Stimulated activated CD4-positive, alpha-beta T cell treated with anti-CD3 and anti-CD28 coated beads, Interleukin-1b, Interleukin-23, amount 100 ng/mL, for 24 hours (primary cell): ENCODE data around the gene GAREM1.
"Not testable (repeated sequence)": the region's sequence is repeated elsewhere in the genome, so short reads cannot be mapped to it uniquely, and the experiment has no call there.

Experiments
- DNase-seq, 4 experiments: peaks; one replicate each; pipeline ENCODE4 v3.0.0-alpha.2; 2020; ENCODE audit warnings: low read depth in 4 of 4, low spot score in 1 of 4

GAREM1 gene

GRCh38 chr18:32293107-32293506, 177.6 kb downstream of the GAREM1 start:
- no peak for DNase-seq

GRCh38 chr18:32291623-32292022, 179.1 kb downstream of the GAREM1 start:
- not testable (repeated sequence) for DNase-seq

- no peak for DNase-seq
Measured at GRCh38 chr18:32290810-32291209, 179.9 kb downstream of the GAREM1 start.

- DNase-seq: peak in 2 of 4 experiments; percentile 1 to 10
Measured at GRCh38 chr18:32289483-32290075, 181.1 kb downstream of the GAREM1 start.

GRCh38 chr18:32287873-32288272, 182.8 kb downstream of the GAREM1 start:
- no peak for DNase-seq

- DNase-seq: no peak
Measured at GRCh38 chr18:32287249-32287648, 183.4 kb downstream of the GAREM1 start.

- no peak for DNase-seq
Measured at GRCh38 chr18:32286749-32287148, 183.9 kb downstream of the GAREM1 start.

GRCh38 chr18:32284284-32284683, 186.4 kb downstream of the GAREM1 start:
- DNase-seq: no peak

- no peak for DNase-seq
Measured at GRCh38 chr18:32280911-32281310, 189.8 kb downstream of the GAREM1 start.

GRCh38 chr18:32280188-32280783, 190.4 kb downstream of the GAREM1 start:
- DNase-seq: no peak

GRCh38 chr18:32278177-32278799, 192.4 kb downstream of the GAREM1 start:
- no peak for DNase-seq

- no peak for DNase-seq
Measured at GRCh38 chr18:32277549-32277948, 193.1 kb downstream of the GAREM1 start.

GRCh38 chr18:32276906-32277305, 193.8 kb downstream of the GAREM1 start:
- no peak for DNase-seq

GRCh38 chr18:32276256-32276655, 194.4 kb downstream of the GAREM1 start:
- no peak for DNase-seq

GRCh38 chr18:32275221-32275620, 195.5 kb downstream of the GAREM1 start:
- DNase-seq: no peak

- no peak for DNase-seq
Measured at GRCh38 chr18:32274307-32274706, 196.4 kb downstream of the GAREM1 start.

- DNase-seq: no peak
Measured at GRCh38 chr18:32271672-32272208, 198.9 kb downstream of the GAREM1 start.

GRCh38 chr18:32270341-32270740, 200.3 kb downstream of the GAREM1 start:
- no peak for DNase-seq

GRCh38 chr18:32267463-32267862, 203.2 kb downstream of the GAREM1 start:
- no peak for DNase-seq

- no peak for DNase-seq
Measured at GRCh38 chr18:32264401-32264800, 206.3 kb downstream of the GAREM1 start.

- no peak for DNase-seq
Measured at GRCh38 chr18:32262092-32262491, 208.6 kb downstream of the GAREM1 start.

- no peak for DNase-seq
Measured at GRCh38 chr18:32261003-32261402, 209.7 kb downstream of the GAREM1 start.
